ENCODE data around the gene COPS8.

GRCh38 chr2:237130562-237131421, 45.1 kb downstream of the COPS8 start:
- TF ChIP-seq, protein P1, sequence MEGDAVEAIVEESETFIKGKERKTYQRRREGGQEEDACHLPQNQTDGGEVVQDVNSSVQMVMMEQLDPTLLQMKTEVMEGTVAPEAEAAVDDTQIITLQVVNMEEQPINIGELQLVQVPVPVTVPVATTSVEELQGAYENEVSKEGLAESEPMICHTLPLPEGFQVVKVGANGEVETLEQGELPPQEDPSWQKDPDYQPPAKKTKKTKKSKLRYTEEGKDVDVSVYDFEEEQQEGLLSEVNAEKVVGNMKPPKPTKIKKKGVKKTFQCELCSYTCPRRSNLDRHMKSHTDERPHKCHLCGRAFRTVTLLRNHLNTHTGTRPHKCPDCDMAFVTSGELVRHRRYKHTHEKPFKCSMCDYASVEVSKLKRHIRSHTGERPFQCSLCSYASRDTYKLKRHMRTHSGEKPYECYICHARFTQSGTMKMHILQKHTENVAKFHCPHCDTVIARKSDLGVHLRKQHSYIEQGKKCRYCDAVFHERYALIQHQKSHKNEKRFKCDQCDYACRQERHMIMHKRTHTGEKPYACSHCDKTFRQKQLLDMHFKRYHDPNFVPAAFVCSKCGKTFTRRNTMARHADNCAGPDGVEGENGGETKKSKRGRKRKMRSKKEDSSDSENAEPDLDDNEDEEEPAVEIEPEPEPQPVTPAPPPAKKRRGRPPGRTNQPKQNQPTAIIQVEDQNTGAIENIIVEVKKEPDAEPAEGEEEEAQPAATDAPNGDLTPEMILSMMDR (IDR thresholded peaks at IDR 0.05): no peak
- TF ChIP-seq POLR2AphosphoS5 (IDR thresholded peaks at IDR 0.05): no peak

Data from breast epithelium (tissue), 3 donors.